ENCODE measurements around the gene AKR1C8.
"Not testable (repeated sequence)": the region's sequence is repeated elsewhere in the genome, so short reads cannot be mapped to it uniquely, and the experiment has no call there.

Gene AKR1C8

DNA sequence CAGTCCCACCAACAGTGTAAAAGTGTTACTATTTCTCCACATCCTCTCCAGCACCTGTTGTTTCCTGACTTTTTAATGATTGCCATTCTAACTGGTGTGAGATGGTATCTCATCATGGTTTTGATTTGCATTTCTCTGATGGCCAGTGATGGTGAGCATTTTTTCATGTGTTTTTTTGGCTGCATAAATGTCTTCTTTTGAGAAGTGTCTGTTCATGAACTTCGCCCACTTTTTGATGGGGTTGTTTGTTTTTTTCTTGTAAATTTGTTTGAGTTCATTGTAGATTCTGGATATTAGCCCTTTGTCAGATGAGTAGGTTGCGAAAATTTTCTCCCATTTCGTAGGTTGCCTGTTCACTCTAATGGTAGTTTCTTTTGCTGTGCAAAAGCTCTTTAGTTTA lies 9.4 kb downstream of the AKR1C8 start:
- H3K27ac ChIP-seq (ENCODE audit: low read length) = not testable (repeated sequence)

DNA sequence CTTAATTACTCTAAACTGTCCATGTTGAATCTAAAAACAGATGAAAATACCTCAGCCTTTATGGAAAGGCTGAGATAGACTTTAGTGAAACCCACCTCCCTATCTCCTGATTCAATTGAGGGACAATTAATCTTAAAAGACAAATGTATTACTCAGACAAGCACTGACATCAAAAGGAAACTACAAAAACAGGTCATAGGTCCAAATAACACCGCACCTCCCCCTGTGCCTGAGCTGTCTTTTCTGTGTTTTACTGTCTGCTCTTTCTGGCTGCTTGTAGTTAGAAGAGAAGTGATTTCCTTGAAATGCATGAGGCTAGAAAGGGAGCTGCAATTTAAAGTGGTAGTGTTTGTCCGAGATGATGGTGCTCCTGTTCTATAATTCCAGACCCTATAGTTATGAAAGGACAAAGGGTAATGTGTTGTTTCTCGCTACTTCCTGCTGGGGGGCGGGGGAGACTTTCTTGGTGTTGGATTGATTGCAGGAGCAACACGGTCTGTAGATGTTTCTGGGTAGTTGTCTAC lies 16.0 kb downstream of the AKR1C8 start:
- no peak overlapping the region for H3K27ac ChIP-seq (ENCODE audit: low read length)
- no peaks in the 10 kb centered on the region for H4K20me1 ChIP-seq (ENCODE audit: insufficient read depth, low read length)
- H3K27me3 ChIP-seq (ENCODE audit: insufficient read depth, low read length, poor library complexity) = no peaks in the 10 kb centered on the region
- H3K4me3 ChIP-seq (ENCODE audit: low read depth in 1 of 2, low read length in 2 of 2) = no peak overlapping the region
- DNase-seq (no peak), ATAC-seq (ENCODE audit: insufficient read depth, low read depth) (no peak)
- TF ChIP-seq, protein P1, sequence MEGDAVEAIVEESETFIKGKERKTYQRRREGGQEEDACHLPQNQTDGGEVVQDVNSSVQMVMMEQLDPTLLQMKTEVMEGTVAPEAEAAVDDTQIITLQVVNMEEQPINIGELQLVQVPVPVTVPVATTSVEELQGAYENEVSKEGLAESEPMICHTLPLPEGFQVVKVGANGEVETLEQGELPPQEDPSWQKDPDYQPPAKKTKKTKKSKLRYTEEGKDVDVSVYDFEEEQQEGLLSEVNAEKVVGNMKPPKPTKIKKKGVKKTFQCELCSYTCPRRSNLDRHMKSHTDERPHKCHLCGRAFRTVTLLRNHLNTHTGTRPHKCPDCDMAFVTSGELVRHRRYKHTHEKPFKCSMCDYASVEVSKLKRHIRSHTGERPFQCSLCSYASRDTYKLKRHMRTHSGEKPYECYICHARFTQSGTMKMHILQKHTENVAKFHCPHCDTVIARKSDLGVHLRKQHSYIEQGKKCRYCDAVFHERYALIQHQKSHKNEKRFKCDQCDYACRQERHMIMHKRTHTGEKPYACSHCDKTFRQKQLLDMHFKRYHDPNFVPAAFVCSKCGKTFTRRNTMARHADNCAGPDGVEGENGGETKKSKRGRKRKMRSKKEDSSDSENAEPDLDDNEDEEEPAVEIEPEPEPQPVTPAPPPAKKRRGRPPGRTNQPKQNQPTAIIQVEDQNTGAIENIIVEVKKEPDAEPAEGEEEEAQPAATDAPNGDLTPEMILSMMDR (IDR thresholded peaks at IDR 0.05; ENCODE audit: borderline replicate concordance, extremely low read depth, low read length, poor library complexity, severe bottlenecking) = no peak
- TF ChIP-seq EZH2 (IDR thresholded peaks at IDR 0.05; ENCODE audit: borderline replicate concordance, low read depth, low read length, severe bottlenecking) = no peak
- H2AFZ ChIP-seq (ENCODE audit: low read depth, low read length) = no peak overlapping the region
- no peak overlapping the region for H3K4me2 ChIP-seq (ENCODE audit: insufficient read depth, low read length)
- no peak overlapping the region for H3K9ac ChIP-seq (ENCODE audit: low read depth, low read length)
- H3K4me1 ChIP-seq (ENCODE audit: insufficient read depth, low read length) = no peaks in the 10 kb centered on the region
- H3K79me2 ChIP-seq (ENCODE audit: insufficient read depth, low read length) = no peaks in the 10 kb centered on the region
- no peaks in the 10 kb centered on the region for H3K36me3 ChIP-seq (ENCODE audit: insufficient read depth, low read length)
- peaks cover 22% of the 10 kb centered on the region for H3K9me3 ChIP-seq (ENCODE audit: insufficient read depth, low read length, severe bottlenecking)

More for the DNA sequence above, 9.4 kb downstream of the AKR1C8 start:
- H2AFZ ChIP-seq (ENCODE audit: low read depth, low read length); H4K20me1 ChIP-seq (ENCODE audit: insufficient read depth, low read length); H3K79me2 ChIP-seq (ENCODE audit: insufficient read depth, low read length); H3K4me3 ChIP-seq (ENCODE audit: low read depth in 1 of 2, low read length in 2 of 2); H3K9ac ChIP-seq (ENCODE audit: low read depth, low read length); H3K9me3 ChIP-seq (ENCODE audit: insufficient read depth, low read length, severe bottlenecking); H3K36me3 ChIP-seq (ENCODE audit: insufficient read depth, low read length); H3K4me2 ChIP-seq (ENCODE audit: insufficient read depth, low read length); H3K4me1 ChIP-seq (ENCODE audit: insufficient read depth, low read length); DNase-seq; ATAC-seq (ENCODE audit: insufficient read depth, low read depth); H3K27me3 ChIP-seq (ENCODE audit: insufficient read depth, low read length, poor library complexity): not testable (repeated sequence)

DNA sequence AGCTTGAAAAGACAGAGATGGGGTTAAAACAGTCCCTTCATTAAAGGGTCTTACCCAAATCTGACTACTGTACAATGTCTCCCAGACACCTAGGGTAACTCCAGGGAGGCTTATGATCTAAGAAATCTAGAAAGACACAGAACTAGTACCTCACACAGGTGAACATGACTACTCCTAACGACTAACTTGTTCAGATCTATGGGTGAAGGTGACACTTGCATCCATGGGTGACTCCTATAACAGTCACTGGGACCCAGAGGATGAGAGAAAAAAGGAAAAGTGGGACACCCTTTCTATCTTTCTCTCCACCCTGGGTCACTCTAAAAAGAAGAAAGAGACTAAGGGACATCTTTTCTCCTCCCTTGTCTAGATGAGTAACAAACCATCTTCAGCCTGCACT lies 19.2 kb downstream of the AKR1C8 start:
- Histone ChIP-seq H3K79me2 (ENCODE audit: insufficient read depth, low read length) (no peaks in the 10 kb centered on the region), H3K27me3 (ENCODE audit: insufficient read depth, low read length, poor library complexity) (no peaks in the 10 kb centered on the region), H4K20me1 (ENCODE audit: insufficient read depth, low read length) (no peaks in the 10 kb centered on the region), H3K9me3 (ENCODE audit: insufficient read depth, low read length, severe bottlenecking) (peaks cover 32% of the 10 kb centered on the region), H3K9ac (ENCODE audit: low read depth, low read length) (no peak overlapping the region), H3K36me3 (ENCODE audit: insufficient read depth, low read length) (no peaks in the 10 kb centered on the region), H2AFZ (ENCODE audit: low read depth, low read length) (no peak overlapping the region), H3K27ac (ENCODE audit: low read length) (no peak overlapping the region), H3K4me2 (ENCODE audit: insufficient read depth, low read length) (no peak overlapping the region), H3K4me3 (ENCODE audit: low read depth in 1 of 2, low read length in 2 of 2) (no peak overlapping the region), H3K4me1 (ENCODE audit: insufficient read depth, low read length) (no peaks in the 10 kb centered on the region)
- no peak for DNase-seq
- TF ChIP-seq, protein P1 (IDR thresholded peaks at IDR 0.05; ENCODE audit: borderline replicate concordance, extremely low read depth, low read length, poor library complexity, severe bottlenecking) = no peak
- TF ChIP-seq EZH2 (IDR thresholded peaks at IDR 0.05; ENCODE audit: borderline replicate concordance, low read depth, low read length, severe bottlenecking) = no peak
- ATAC-seq (ENCODE audit: insufficient read depth, low read depth) = no peak

DNA sequence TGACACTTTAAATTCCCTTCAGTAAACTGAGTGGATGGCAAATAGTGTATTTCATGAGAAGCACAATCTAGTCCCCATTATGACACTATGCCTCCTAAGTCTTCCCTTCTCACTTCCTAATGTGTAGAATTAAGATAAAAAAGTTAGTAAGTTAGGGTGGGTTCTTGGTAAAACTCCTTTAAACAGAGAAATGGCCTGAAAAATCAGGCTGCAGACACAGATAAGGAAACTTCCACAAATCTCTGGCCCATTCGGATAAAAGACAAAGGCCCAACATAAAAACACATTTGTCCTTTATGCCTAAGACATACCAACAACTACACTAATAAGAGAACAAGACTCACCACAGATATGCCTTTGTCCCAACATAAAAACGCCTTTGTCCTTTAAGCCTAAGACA lies 21.5 kb downstream of the AKR1C8 start:
- ATAC-seq (ENCODE audit: insufficient read depth, low read depth) (no peak), DNase-seq (no peak)
- Histone ChIP-seq H3K27me3 (ENCODE audit: insufficient read depth, low read length, poor library complexity) (no peaks in the 10 kb centered on the region), H3K9ac (ENCODE audit: low read depth, low read length) (no peak overlapping the region), H3K79me2 (ENCODE audit: insufficient read depth, low read length) (no peaks in the 10 kb centered on the region), H4K20me1 (ENCODE audit: insufficient read depth, low read length) (no peaks in the 10 kb centered on the region), H3K9me3 (ENCODE audit: insufficient read depth, low read length, severe bottlenecking) (peaks cover 32% of the 10 kb centered on the region), H3K36me3 (ENCODE audit: insufficient read depth, low read length) (no peaks in the 10 kb centered on the region), H3K4me1 (ENCODE audit: insufficient read depth, low read length) (no peaks in the 10 kb centered on the region), H3K4me3 (ENCODE audit: low read depth in 1 of 2, low read length in 2 of 2) (no peak overlapping the region), H3K4me2 (ENCODE audit: insufficient read depth, low read length) (no peak overlapping the region), H3K27ac (ENCODE audit: low read length) (no peak overlapping the region), H2AFZ (ENCODE audit: low read depth, low read length) (no peak overlapping the region)
- TF ChIP-seq, protein P1 (IDR thresholded peaks at IDR 0.05; ENCODE audit: borderline replicate concordance, extremely low read depth, low read length, poor library complexity, severe bottlenecking) = no peak
- TF ChIP-seq EZH2 (IDR thresholded peaks at IDR 0.05; ENCODE audit: borderline replicate concordance, low read depth, low read length, severe bottlenecking) = no peak

Measured in DND-41 (cell line).